GM12865 (cell line): Measurements from ENCODE around the gene GGA2.
"Not testable (repeated sequence)": the region's sequence is repeated elsewhere in the genome, so short reads cannot be mapped to it uniquely, and the experiment has no call there.

Experiments used
- DNase-seq: peaks from one replicate; pipeline ENCODE4 v3.0.0; 2010; ENCODE audit warnings: low read depth
- H3K4me3 ChIP-seq: 2 replicates; pipeline ENCODE4 v1.5.1; 2011; ENCODE audit warnings: mild to moderate bottlenecking, low read depth, low read length, control low read depth
- CTCF ChIP-seq: IDR thresholded peaks from 2 replicates; pipeline ENCODE4 v1.5.1; 2011; ENCODE audit warnings: low read length, control low read depth, low read depth, inconsistent platforms; ENCODE audit not compliant: insufficient read depth; ENCODE audit errors: missing control alignments

The GGA2 gene

GRCh38 chr16:23516366-23517137 is 6.3 kb upstream of the GGA2 start:
- peak; percentile 32 for DNase-seq
- no peak overlapping the region for H3K4me3 ChIP-seq
- TF ChIP-seq CTCF, result no peak

- TF ChIP-seq CTCF, result no peak
- DNase-seq, result no peak
- H3K4me3 ChIP-seq, result no peak overlapping the region
These were observed 5.6 kb upstream of the GGA2 start for GRCh38 chr16:23515881-23516280.

- no peak for DNase-seq
- no peak overlapping the region for H3K4me3 ChIP-seq
- TF ChIP-seq CTCF, result no peak
These were observed 4.3 kb upstream of the GGA2 start for GRCh38 chr16:23514381-23515152.

GRCh38 chr16:23512168-23512695 is 1.9 kb upstream of the GGA2 start:
- TF ChIP-seq CTCF, result no peak
- DNase-seq, result no peak

GRCh38 chr16:23511731-23512130 is 1.4 kb upstream of the GGA2 start:
- no peak for TF ChIP-seq CTCF
- no peak overlapping the region for H3K4me3 ChIP-seq
- no peak for DNase-seq

More at GRCh38 chr16:23512168-23512695, 1.9 kb upstream of the GGA2 start:
- no peak overlapping the region for H3K4me3 ChIP-seq

GRCh38 chr16:23510915-23511270 is 599 bp upstream of the GGA2 start:
- not testable (repeated sequence) for DNase-seq
- H3K4me3 ChIP-seq, result peak overlapping the region; percentile 80

GRCh38 chr16:23509782-23510163 is 521 bp downstream of the GGA2 start:
- no peak for TF ChIP-seq CTCF
- peak; percentile 47 for DNase-seq
- H3K4me3 ChIP-seq, result peak overlapping the region; percentile 80
